Fibroblast of villous mesenchyme (primary cell): Measurements from ENCODE around the gene TNNC1. TPM values are rescaled to one million over a fixed set of nuclear protein-coding genes. Genes with fewer than 3 reads are reported as not detected.

Experiments
- DNase-seq: peaks from one replicate; pipeline ENCODE4 v3.0.0-alpha.2; 2010; ENCODE audit warnings: low read depth
- H3K4me3 ChIP-seq: 2 replicates; pipeline ENCODE4 v1.5.1; 2011; ENCODE audit warnings: low read depth, mild to moderate bottlenecking, low read length
- CTCF ChIP-seq: IDR thresholded peaks from 2 replicates; pipeline ENCODE4 v1.5.1; 2012; ENCODE audit warnings: low read depth, mild to moderate bottlenecking, low read length; ENCODE audit not compliant: insufficient read depth
- total RNA-seq: library from RNA; depleted of rRNA; stranded (reverse); fragments of >200 nt; gene quantifications from 2 replicates; pipeline ENCODE4 v1.2.3, GENCODE V29; 2012

TNNC1 gene
- total RNA-seq, 1 donor = 1.3 TPM

GRCh38 chr3:52444860-52445793 lies 8.7 kb downstream of the TNNC1 start, which contains the start of gene SEMA3G:
TSS of gene SEMA3G (minus strand) at chr3:52445103. CDS start at chr3:52445027, 76 bp downstream.
- DNase-seq = peak; percentile 55
- TF ChIP-seq CTCF = peak; percentile 50
- H3K4me3 ChIP-seq = no peak within 1 kb of the TSS

GRCh38 chr3:52443791-52444687 lies 9.8 kb downstream of the TNNC1 start:
- H3K4me3 ChIP-seq = no peak overlapping the region
- no peak for DNase-seq
- no peak for TF ChIP-seq CTCF

- no peak for TF ChIP-seq CTCF
- no peak for DNase-seq
These were observed 10.6 kb downstream of the TNNC1 start for GRCh38 chr3:52443268-52443610.

GRCh38 chr3:52442409-52443267 lies 11.2 kb downstream of the TNNC1 start:
- no peak overlapping the region for H3K4me3 ChIP-seq
- DNase-seq = no peak
- no peak for TF ChIP-seq CTCF

More at GRCh38 chr3:52443268-52443610, 10.6 kb downstream of the TNNC1 start:
- H3K4me3 ChIP-seq = no peak overlapping the region

- H3K4me3 ChIP-seq = no peak overlapping the region
- no peak for DNase-seq
- no peak for TF ChIP-seq CTCF
These were observed 12.0 kb downstream of the TNNC1 start for GRCh38 chr3:52441772-52442332.
